Ovary (tissue), 9 donors: ENCODE results near the gene PRKAG1. TPM values are rescaled to one million over a fixed set of nuclear protein-coding genes. Genes with fewer than 3 reads are reported as not detected.

ENCODE experiments used
- DNase-seq, 5 donors: peaks; one replicate each; pipeline ENCODE4 v3.0.0-alpha.2; 2019 to 2020
- H3K27ac ChIP-seq, 2 donors: fragments of 200-600 bp; one replicate each; pipeline versions ENCODE4 v1.5.1 to v1.8.0; 2019 to 2022
- H3K27me3 ChIP-seq: fragments of 200-600 bp; one replicate; pipeline ENCODE4 v1.8.0; 2022
- H3K36me3 ChIP-seq: fragments of 200-600 bp; sonication (generic); one replicate; pipeline ENCODE4 v1.5.1; 2019
- H3K4me1 ChIP-seq: one replicate; pipeline ENCODE4 v1.8.1; 2013; ENCODE audit warnings: mild to moderate bottlenecking, moderate library complexity; ENCODE audit not compliant: insufficient read depth
- H3K4me3 ChIP-seq: fragments of 200-600 bp; sonication (generic); one replicate; pipeline ENCODE4 v1.5.1; 2017
- H3K9me3 ChIP-seq, 2 donors: fragments of 200-600 bp in 1 of 2; sonication (generic) in 1 of 2; one replicate each; pipeline versions ENCODE4 v1.5.1 to v1.8.1; 2013 to 2019; ENCODE audit warnings: mild to moderate bottlenecking in 1 of 2, moderate library complexity in 1 of 2
- EP300 ChIP-seq: sonication (generic); formaldehyde crosslinking; IDR thresholded peaks from one replicate; pipeline ENCODE4 v1.6.1; 2017; ENCODE audit warnings: antibody characterized with exemption
- POLR2A ChIP-seq: fragments of 450-650 bp; IDR thresholded peaks from one replicate; pipeline ENCODE4 v1.6.1; 2017; ENCODE audit warnings: antibody characterized with exemption, mild to moderate bottlenecking, moderate library complexity
- WGBS, 3 donors: extraction: QIAGEN DNeasy Blood & Tissue Kit in 1 of 3; methylation state at CpG; one replicate each; pipeline versions ENCODE4 v1.1.5 to v1.1.7; 2013 to 2017; 5-methylcytosine and 5-hydroxymethylcytosine counted together
- intact Hi-C, 4 donors: fragments of 100-400 bp; cut with DNase I; formaldehyde crosslinking; loops; one replicate each; pipeline versions ENCODE4 v1.11.0 to v1.15.1; 2022 to 2023
- polyA plus RNA-seq, 2 donors: library from polyadenylated mRNA; stranded (reverse); fragments of 200-250 nt in 1 of 2; fragments of 350-450 nt in 1 of 2; fragmentation: Illumina TruSeq in 1 of 2; extraction: RNeasy Lipid Tissue Mini Kit (QIAGEN cat#74804) in 1 of 2; gene quantifications; one replicate each; pipeline ENCODE4 v1.2.3, GENCODE V29; 2013 to 2014
- total RNA-seq, 7 donors: library from RNA; depleted of rRNA in 2 of 7; stranded (reverse); fragments of >200 nt in 2 of 7; fragmentation: NEBNext Ultra II Directional in 3 of 7; extraction: Animal tissue kit (Norgen Biotek cat#: 25700) in 3 of 7; gene quantifications; one replicate each; pipeline versions ENCODE4 v1.1.0 to v1.2.4, GENCODE V29; 2016 to 2023
- TF ChIP-seq, protein P1 (sequence below), 3 donors: fragments of 450-650 bp in 2 of 3; fragments of 200-600 bp in 1 of 3; IDR thresholded peaks; one replicate each; pipeline versions ENCODE4 v1.5.1 to v1.8.0; 2016 to 2022; ENCODE audit warnings: antibody characterized with exemption in 3 of 3, mild to moderate bottlenecking in 1 of 3
- donor health status: DM: no; HTN: no; CAD: no; lungs with moderate emphysema.
- donor health status: DM: no; HTN: no; CAD: no.
- donor health status: Bipolar disorder and iron deficiency.
- donor health status: DM: yes; HTN: yes; CAD: no.
- donor health status: DM: no; HTN: no; CAD: no.
- donor health status: DM: yes; HTN: yes; CAD: no.

Gene PRKAG1
- total and polyA plus RNA-seq, 9 donors: 25.6 to 98.5 (median 38.3) TPM

DNA sequence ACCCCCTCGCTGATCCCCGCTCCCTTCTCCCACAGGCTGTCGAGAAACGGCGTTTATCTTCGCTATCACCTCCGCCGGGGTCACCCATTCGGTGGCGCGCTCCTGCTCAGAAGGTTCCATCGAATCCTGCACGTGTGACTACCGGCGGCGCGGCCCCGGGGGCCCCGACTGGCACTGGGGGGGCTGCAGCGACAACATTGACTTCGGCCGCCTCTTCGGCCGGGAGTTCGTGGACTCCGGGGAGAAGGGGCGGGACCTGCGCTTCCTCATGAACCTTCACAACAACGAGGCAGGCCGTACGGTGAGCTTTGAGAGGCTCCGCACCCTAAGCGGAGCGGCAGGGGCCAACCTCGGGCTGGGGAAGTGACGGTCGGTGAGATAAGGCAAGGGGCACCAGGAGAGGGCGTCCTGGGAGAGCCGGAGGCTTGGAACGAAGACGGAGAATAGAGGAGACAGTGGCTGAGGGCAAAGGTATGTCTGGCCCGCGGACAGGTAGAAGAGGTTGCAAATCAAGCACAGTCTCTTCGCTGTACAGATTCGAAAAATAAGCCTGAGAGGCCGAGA lies 38.1 kb downstream of the PRKAG1 start:
- Histone ChIP-seq H3K9me3 (no peaks in the 10 kb centered on the region), H3K27ac (no peak overlapping the region), H3K4me3 (peak overlapping the region; percentile 12), H3K4me1 (peaks cover 11% of the 10 kb centered on the region), H3K27me3 (peaks cover 7% of the 10 kb centered on the region), H3K36me3 (no peaks in the 10 kb centered on the region)
- DNase-seq: no peak
- TF ChIP-seq POLR2A: no peak
- no peak for TF ChIP-seq EP300
- TF ChIP-seq, protein P1, sequence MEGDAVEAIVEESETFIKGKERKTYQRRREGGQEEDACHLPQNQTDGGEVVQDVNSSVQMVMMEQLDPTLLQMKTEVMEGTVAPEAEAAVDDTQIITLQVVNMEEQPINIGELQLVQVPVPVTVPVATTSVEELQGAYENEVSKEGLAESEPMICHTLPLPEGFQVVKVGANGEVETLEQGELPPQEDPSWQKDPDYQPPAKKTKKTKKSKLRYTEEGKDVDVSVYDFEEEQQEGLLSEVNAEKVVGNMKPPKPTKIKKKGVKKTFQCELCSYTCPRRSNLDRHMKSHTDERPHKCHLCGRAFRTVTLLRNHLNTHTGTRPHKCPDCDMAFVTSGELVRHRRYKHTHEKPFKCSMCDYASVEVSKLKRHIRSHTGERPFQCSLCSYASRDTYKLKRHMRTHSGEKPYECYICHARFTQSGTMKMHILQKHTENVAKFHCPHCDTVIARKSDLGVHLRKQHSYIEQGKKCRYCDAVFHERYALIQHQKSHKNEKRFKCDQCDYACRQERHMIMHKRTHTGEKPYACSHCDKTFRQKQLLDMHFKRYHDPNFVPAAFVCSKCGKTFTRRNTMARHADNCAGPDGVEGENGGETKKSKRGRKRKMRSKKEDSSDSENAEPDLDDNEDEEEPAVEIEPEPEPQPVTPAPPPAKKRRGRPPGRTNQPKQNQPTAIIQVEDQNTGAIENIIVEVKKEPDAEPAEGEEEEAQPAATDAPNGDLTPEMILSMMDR (IDR thresholded peaks at IDR 0.05): no peak
- intact Hi-C loops: loop anchor here in 1 of 4 donors (10.0 kb wide), 1 partner anchor 56 kb away; the partner anchor contains the start of gene FKBP11
- WGBS, 3 donors: 1 to 6% (median 1%) methylated on average over 40 to 46 of the region's 46 CpGs

DNA sequence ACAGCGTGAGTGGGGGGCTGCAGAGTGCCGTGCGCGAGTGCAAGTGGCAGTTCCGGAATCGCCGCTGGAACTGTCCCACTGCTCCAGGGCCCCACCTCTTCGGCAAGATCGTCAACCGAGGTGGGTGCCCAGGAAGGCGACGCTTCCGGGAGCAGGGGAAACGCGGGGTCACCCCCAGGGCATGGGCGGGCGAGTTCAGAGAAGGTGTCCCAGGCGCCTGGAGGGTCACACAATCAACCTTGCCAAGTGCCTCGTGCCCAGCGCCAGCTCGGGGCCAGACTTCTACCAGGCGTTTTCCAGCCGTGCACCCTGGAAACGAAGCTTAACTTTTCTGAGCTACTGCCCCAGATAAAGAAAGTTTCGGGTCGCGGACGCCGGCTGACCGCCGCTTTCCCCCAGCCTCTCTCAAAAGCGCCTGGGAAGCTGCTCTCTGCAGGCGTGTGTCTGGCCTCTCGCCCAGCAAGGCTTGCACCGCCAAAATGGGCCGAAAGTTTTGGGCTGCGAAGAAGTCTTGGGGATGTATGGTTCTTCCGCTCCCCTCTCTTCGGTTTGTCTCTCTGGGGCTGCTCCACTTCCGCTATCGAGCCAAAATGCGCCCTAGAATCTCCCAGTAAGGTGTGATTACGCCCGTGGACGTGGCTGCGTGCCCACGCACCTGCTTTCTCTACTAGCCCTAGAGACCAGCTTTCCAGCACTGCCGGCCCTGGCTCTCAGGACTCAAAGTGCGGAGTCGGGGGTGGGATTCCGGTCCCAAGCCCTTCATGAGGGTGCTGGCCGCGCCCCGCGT lies 38.8 kb downstream of the PRKAG1 start:
- TF ChIP-seq POLR2A (no peak), EP300 (no peak)
- TF ChIP-seq, protein P1 (IDR thresholded peaks at IDR 0.05): no peak
- intact Hi-C loops: loop anchor here in 1 of 4 donors (10.0 kb wide), 1 partner anchor 55 kb away; the partner anchor contains the start of gene FKBP11
- H3K4me3 ChIP-seq: no peak overlapping the region
- H3K9me3 ChIP-seq: no peaks in the 10 kb centered on the region
- 1 to 2% (median 1%) methylated on average over 50 to 55 of the region's 55 CpGs for WGBS, 3 donors
- H3K27ac ChIP-seq: no peak overlapping the region
- peaks cover 7% of the 10 kb centered on the region for H3K27me3 ChIP-seq
- peaks cover 11% of the 10 kb centered on the region for H3K4me1 ChIP-seq
- DNase-seq: peak in 1 of 5 donors; percentile 48
- no peaks in the 10 kb centered on the region for H3K36me3 ChIP-seq

DNA sequence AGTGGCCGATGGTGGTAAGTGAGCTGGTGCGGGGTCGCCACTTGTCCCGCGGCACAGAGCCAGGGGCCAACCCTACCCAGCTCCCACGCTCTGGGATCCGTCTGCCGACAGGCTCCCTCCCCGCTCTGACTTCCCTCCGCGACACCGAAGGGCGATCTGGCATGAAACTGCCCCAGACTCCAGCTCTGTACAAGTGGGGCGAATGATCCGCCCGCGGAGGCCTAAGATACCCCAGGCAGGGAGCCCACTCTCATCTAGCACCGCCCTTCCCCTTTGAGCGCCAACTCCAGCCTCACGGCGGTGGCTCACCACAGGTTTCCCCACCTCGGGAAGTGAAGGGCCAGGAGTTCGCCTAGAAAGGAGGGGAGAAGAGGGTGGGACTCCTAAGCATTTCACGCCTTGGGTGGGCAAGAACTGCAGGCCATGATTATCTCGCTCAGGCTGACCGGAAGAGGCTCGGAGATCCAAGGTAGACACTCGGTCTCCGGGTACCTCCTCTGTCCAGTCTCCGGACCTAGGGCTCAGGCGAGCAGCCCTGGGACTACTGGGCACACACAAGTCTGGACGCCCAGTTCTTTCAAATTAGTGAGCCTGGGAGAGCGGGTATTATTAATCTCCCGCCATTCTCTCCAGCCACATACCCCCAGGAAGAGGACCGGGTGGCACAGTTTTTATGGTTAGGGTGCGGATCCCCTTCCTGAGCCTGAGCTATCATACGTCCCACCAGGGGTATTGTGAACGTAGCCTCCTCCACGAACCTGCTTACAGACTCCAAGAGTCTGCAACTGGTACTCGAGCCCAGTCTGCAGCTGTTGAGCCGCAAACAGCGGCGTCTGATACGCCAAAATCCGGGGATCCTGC lies 39.6 kb downstream of the PRKAG1 start:
- Histone ChIP-seq H3K4me1 (peaks cover 11% of the 10 kb centered on the region), H3K27ac (no peak overlapping the region), H3K9me3 (no peaks in the 10 kb centered on the region), H3K36me3 (no peaks in the 10 kb centered on the region), H3K27me3 (peaks cover 7% of the 10 kb centered on the region), H3K4me3 (no peak overlapping the region)
- 2 to 4% (median 2%) methylated on average over 43 to 45 of the region's 45 CpGs for WGBS, 3 donors
- no peak for DNase-seq
- intact Hi-C loops: no loop called here
- TF ChIP-seq, protein P1 (IDR thresholded peaks at IDR 0.05): no peak

DNA sequence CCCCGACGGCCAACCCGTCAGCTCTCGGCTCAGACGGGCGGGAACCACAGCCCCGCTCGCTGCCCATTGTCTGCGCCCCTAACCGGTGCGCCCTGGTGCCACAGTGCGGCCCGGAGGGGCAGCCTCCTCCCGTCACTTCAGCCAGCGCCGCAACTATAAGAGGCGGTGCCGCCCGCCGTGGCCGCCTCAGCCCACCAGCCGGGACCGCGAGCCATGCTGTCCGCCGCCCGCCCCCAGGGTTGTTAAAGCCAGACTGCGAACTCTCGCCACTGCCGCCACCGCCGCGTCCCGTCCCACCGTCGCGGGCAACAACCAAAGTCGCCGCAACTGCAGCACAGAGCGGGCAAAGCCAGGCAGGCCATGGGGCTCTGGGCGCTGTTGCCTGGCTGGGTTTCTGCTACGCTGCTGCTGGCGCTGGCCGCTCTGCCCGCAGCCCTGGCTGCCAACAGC lies 40.3 kb downstream of the PRKAG1 start, which contains the start of gene WNT1:
Gene WNT1, plus strand, starts transcription at position 32 of the 450 bp plus-strand sequence. Its CDS starts 329 bp downstream, at position 361.
- Histone ChIP-seq H3K4me3 (no peak within 1 kb of the TSS), H3K36me3 (no peaks in the 10 kb centered on the region), H3K27ac (no peak within 1 kb of the TSS), H3K27me3 (peaks cover 7% of the 10 kb centered on the region), H3K9me3 (no peaks in the 10 kb centered on the region), H3K4me1 (peaks cover 11% of the 10 kb centered on the region)
- intact Hi-C loops: no loop called here
- no peak for DNase-seq
- 1 to 2% (median 1%) methylated on average over 29 to 45 of the region's 45 CpGs for WGBS, 3 donors
- TF ChIP-seq POLR2A (no peak), EP300 (no peak)
- TF ChIP-seq, protein P1 (IDR thresholded peaks at IDR 0.05): no peak
